ENCODE measurements around the gene CEP78.

The CEP78 gene

GRCh38 chr9:78288214-78288892 lies 52.5 kb downstream of the CEP78 start:
- DNase-seq, result no peak

- no peak for DNase-seq
Measured at GRCh38 chr9:78289474-78289873, 53.6 kb downstream of the CEP78 start.

DNA sequence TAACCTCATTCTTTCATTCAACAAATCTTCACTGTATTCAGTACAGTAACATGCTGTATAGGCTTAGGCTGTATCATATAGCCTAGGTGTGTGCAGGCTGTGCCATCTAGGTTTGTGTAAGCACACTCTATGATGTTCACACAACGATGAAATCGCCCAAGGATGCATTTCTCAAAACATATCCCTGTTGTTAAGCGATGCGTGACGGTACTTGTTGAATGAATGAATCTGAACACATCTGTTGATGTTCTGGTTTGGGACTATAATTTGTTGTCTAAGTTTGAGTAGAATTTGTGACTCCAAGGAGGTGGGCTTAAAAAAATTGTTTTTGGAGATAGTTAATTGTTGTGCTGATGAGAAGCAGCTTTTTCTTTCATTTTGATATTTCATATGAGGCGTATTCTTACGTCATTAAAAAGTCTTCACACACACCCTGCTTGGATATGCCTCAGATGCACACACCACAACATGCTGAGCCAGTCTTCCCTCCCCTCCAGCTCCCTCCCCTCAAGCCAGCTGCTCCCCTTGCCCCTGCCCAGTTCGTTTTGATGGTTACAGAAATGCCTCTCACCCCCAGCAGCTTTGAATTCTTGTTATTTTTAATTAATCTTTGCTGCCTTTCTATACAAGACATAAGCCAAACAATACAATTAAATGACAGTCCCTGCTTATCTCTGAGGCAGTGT lies 55.5 kb downstream of the CEP78 start:
- DNase-seq, result no peak

DNA sequence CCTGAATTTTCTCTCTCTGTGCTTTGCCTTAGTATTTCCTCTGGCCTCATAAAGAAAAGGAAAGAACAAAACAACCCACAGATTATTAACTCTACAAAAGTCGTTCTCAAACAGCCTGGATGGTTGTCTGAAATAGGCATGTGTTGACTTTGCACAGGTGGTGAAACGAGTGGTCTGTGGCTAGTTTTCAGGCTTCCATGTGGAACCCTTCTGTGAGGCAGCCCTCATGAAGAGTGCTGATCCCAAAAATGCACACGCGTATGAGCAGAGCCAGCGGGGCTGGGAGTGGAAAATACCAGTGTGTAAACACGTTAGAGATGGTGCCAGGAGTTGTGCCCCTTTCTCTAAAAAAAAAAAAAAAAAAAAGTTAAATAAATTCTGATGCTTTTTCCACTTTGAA lies 56.2 kb downstream of the CEP78 start:
- no peak for DNase-seq

DNA sequence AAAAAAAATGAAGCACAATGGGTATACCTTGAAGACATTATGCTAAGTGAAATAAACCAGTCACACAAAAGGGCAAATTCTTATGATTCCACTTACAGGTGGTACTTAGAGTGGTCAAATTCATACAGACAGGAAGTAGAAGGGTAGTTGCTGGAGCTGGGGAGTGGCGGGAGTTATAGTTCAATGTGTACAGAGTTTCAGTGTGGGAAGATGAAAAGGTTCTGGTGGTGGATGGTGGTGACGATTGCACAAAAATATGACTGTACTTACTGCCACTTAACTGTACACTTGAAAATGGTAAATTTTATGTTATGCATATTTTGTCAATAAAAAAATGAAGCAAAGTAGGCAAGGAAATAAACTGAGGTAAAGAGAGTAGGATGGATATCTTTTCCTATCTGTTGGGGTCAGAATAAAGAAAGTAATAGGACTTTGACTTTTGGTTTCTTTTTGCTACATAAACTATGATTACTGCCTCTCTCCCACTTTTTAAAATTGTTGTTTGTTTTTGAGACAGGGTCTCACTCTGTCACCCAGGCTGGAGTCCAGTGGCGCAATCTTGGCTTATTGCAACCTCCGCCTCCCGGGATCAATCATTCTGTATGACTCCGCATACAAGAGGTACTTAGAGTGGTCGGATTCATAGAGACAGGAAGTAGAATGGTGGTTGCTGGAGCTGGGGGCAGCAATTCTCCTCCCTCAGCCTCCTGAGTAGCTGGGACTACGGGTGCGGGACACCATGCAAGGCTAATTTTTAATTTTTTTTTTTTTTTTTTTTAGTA lies 57.0 kb downstream of the CEP78 start:
- DNase-seq, result no peak

DNA sequence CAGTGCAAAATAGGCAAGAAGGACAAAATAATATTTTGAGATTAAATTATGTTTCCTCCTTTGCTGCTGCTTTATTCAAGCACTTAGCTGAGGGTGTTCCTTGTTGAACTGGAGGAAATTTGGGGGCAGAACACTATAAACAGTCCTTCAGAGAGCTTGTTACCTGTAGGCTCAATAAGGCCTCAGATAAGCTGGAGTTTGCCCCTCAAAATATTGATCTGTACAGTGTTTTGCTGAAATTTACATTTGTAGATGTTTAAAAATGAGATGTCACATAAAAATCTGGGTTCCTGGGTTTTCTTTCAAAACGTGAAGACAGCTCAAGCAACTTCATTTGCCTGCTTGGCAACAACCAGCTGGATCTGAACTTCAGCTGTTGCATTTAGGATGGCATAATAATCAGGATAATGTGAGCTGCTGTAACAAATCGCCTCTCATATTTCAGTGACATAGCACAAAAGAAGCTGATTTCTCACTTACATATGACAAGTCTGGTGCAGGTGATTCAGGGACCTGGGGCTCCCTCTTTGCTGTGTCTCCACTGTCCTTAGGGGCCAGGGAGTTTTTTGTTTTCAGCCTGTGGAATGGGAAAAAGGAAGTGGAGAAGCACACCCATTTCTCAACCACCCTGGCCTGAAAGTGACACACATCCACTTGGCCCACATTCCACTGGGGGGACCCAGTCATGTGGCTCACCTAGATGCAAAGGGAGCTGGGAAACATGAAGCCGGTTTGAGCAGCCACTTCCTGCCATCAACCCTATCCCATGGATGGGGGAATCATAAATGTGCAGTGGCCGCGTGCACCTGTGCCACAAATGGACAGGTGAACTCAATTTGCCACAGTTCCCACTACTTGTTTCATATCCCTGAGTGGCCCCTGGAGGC lies 58.7 kb downstream of the CEP78 start:
- no peak for DNase-seq

- DNase-seq, result no peak
Measured at GRCh38 chr9:78295177-78295575, 59.3 kb downstream of the CEP78 start.

- DNase-seq, result no peak
Measured at GRCh38 chr9:78295731-78296130, 59.9 kb downstream of the CEP78 start.

- no peak for DNase-seq
Measured at GRCh38 chr9:78296201-78296892, 60.5 kb downstream of the CEP78 start.

- peak; percentile 87 to 91 for DNase-seq
Measured at GRCh38 chr9:78296893-78297671, 61.2 kb downstream of the CEP78 start, which contains the start of gene PSAT1. Gene PSAT1 (plus strand): TSS chr9:78297125. CDS start chr9:78297211, 86 bp downstream.

- no peak for DNase-seq
Measured at GRCh38 chr9:78297672-78297961, 61.7 kb downstream of the CEP78 start.

DNA sequence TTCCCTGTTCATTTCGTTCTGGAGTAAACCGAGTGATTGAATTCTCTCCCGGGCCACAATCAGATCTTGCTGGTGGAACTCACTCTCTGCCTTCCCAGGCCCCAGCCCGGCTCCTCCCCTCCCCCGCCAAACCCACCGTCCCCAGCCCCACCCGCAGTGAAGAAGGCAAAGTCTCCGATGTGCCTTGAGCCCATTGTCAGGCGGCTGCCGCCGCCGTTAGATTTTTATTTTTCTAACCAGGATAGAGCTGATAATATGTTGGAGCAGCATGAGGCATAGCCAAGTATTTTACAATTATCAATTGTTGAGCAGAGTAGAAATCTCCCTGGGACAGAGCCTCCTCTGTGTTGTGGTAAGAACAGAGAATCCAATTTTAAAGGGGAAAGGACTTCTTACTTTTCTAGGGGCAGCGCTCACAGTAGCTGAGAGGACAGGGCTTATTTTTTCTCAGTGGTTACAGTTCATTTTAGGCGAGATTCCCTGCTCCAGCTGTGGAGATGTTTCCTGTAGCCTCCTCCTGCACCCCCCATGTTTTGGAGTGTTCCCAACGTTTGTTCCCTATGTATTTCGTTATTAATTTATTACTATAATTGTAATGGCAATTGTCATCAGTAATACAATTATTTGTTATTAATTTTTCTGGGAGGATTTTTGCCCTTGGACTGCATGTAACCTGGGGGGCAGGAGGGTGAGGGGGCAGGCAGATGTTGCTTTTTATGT lies 62.3 kb downstream of the CEP78 start:
- DNase-seq, result no peak

GRCh38 chr9:78300209-78300608 lies 64.3 kb downstream of the CEP78 start:
- DNase-seq, result no peak

DNA sequence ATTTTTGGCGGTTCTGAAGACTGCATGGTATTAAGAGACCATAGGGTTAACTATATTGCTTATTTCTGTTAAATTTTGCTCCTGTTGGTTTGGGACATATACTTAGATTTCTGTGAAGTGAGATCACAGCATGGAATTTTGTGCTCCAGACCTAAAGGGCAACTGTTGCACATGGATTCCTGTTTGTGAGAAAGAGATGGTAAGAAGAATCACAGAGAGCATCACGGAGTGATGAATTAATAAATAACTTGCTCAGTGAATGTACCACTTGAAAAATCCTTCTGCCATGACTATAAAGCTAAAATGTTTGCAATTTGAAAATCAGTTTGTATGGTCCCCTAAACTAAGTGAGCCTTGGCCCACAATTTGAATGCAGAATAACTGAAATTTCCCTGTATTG lies 65.6 kb downstream of the CEP78 start:
- no peak for DNase-seq

DNA sequence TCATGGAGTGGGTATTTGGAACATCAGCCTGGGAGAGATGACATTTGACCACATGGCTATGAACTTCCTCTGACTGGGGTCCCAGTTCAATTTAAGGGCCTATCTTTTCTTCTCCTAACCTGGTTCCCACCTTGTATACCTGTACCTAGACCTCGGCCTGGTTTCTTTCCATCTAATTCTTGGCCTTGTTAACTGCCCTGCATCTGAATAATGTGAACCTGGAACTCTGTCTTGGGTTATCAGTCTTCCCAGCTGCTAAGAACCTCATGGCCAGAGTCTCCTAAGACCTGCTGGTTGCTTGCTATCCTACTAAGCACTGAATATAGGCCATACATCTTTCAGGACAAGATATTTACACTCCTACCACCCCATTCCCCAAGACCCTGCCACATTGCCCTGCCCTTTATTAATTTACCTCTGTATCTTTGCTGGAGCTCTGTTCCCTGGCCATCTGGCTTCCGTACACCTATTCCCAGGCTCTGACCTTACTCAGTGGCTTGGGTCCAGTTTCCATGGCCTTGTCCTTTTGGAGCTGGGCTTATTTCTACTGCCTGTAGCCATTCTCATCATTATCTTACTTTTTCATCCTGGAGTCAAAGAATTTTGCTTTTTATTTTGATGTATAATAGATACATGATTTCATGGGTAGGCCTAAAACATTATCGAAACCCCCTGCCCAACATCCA lies 67.6 kb downstream of the CEP78 start:
- no peak for DNase-seq

GRCh38 chr9:78304357-78304756 lies 68.5 kb downstream of the CEP78 start:
- no peak for DNase-seq

- no peak for DNase-seq
Measured at GRCh38 chr9:78306222-78307076, 70.6 kb downstream of the CEP78 start.

DNA sequence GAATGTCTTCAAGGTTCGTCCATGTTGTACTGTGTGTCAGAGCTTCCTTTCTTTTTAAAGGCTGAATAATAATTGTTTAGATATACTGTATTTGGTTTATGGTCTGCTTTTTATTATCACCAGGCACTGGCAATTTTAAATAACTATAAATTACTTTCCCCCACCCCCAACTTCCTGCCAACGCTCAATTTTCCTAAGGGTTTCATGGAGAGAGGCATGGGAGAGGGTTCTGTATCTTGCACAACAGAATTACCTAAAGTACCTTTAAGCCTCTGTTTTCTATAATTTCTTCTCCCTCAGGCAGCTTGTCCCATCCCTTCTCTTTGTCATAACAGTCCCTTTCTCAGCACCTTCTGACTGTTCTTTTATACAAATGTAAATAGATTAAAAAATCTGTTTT lies 71.5 kb downstream of the CEP78 start:
- DNase-seq, result no peak

- DNase-seq, result no peak
Measured at GRCh38 chr9:78309066-78309465, 73.2 kb downstream of the CEP78 start.

Measured in CD4-positive, alpha-beta T cell treated with Interleukin-1 beta for 1 hour (primary cell).